Measurements from ENCODE around the gene TCTN1.
"Not testable (repeated sequence)": the region's sequence is repeated elsewhere in the genome, so short reads cannot be mapped to it uniquely, and the experiment has no call there.

Gene TCTN1

DNA sequence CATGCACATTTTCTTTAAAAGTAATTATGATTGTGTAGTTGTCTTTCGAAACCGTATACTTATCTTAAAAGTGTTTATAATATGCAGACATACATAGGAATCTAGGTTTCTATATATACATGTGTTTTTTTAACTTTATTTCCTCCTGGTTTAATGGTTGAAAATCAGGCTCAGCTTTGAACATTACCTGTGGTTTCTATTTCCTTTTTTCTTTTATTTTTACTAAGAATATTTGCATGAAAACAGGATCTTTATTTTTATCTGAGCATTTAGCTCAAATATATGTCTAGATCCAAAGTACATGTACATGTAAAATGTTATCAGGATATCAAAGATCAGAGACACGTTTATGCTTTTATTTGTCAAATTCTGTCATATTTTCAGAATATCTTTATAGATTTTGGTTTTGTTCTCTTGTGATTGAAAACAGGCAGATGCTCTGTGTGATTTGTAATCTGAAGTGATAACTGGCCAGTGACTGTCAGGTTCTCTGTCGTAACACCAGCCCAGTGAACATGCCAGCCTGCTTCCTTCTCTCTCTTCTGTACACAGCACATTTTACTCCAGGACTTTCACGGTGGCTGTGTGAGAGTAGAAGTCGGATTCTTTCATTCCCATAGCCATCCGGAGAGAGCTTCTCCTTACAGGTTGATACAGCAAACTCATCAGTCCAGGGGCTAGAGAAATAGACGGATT lies 13.7 kb downstream of the TCTN1 start:
- DNase-seq (ENCODE audit: low read depth), result no peak
- H3K4me3 ChIP-seq (ENCODE audit: low read depth, low read length), result no peak overlapping the region

DNA sequence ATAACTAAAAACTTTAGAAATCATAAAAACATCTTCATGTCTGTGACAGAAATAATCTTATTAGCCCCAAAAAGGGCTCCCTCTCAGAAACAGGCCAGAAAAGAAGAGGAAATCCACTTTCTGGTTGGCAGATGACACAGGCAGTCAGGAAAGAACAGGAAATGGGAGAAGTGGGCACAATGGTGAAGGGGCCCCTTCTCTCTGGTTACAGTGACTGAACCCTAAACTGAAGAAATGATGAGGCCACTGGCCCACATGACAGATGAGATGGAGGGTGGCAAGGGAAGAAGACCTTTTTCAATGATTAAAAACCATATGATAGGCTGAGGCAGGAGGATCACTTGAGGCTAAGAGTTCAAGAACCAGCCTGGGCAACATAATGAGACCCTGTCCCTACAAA lies 21.1 kb downstream of the TCTN1 start:
- no peak for DNase-seq (ENCODE audit: low read depth)

DNA sequence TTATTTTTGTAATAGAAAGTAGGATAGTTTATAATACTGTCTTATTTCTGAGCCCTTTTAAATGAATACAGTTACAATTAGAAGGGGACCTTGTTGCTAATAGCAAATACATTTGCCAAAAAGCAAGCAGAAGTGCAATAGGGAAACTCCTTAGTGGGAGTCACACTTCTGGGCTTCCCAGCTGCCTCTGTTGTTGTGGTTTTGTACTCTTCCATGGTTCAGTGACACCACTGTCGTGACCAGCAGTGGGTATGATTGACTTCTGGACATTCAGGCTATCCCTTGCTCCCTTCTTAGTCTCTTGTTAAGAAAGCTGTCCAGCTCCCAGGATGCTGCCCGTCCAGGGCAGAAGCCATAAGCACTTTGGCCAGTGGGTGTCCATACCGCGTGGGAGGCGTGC lies 22.6 kb downstream of the TCTN1 start:
- no peak overlapping the region for H3K4me3 ChIP-seq (ENCODE audit: low read depth, low read length)
- DNase-seq (ENCODE audit: low read depth), result no peak

More for the DNA sequence above, 21.1 kb downstream of the TCTN1 start:
- H3K4me3 ChIP-seq (ENCODE audit: low read depth, low read length), result no peak overlapping the region

GRCh38 chr12:110637869-110638441 lies 24.0 kb downstream of the TCTN1 start:
- DNase-seq (ENCODE audit: low read depth), result no peak
- H3K4me3 ChIP-seq (ENCODE audit: low read depth, low read length), result no peak overlapping the region

DNA sequence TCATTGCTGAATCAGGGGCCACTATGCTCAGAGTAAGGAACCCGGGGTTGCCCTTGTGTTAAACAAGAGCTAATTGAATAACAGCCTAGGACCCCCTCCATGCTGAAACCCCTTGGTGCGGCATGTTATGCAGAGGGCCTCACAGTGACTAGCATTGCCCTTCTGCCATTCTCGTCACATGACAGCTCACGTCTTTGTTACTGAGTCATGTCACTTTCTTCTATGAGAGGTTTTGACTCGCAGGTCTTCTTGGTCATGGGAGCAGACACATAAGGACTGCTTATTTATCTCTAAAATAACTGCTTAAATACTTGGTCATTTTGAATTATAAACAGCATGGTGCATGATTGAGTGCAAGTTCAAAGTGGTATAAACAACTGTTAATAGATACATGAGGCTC lies 24.9 kb downstream of the TCTN1 start:
- no peak for DNase-seq (ENCODE audit: low read depth)
- no peak overlapping the region for H3K4me3 ChIP-seq (ENCODE audit: low read depth, low read length)

- no peak overlapping the region for H3K4me3 ChIP-seq (ENCODE audit: low read depth, low read length)
- DNase-seq (ENCODE audit: low read depth), result peak; percentile 54
Measured at GRCh38 chr12:110639336-110640141, 25.6 kb downstream of the TCTN1 start.

DNA sequence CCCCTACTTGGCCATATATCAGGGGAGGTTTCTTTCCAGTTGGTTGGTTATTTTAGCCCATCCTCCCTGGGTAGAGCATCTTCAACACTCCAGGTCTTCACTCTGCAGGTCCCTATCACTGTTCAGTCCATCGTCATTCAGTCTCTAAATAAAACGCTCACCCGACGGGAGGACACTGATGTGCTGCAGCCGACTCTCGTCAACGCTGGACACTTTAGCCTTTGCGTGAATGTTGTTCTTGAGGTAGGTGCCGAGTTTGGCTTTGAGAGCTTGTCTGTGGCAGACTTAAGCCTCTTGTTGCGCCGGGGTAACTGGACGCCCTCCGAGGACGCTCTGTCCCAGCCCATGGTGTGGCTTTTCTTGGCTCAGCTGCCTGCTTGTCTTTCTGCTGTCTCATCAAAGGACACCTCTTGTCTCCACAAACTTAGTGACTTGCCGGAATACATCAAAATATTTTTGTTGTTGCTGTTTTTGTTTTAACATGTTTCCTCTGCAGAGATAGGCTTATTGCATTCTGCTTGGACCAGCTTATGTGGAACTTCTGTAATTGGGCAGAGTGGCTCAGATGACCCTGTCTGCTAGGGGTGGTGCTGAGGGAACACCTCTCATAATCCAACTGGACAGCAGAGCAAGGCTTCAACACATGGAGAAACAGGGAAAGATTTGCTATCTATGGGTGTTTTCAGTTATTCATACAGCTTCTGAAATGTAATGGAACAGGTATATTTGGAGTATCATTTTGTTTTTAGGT lies 26.5 kb downstream of the TCTN1 start:
- no peak for DNase-seq (ENCODE audit: low read depth)
- H3K4me3 ChIP-seq (ENCODE audit: low read depth, low read length), result no peak overlapping the region

GRCh38 chr12:110641521-110641920 lies 27.6 kb downstream of the TCTN1 start:
- H3K4me3 ChIP-seq (ENCODE audit: low read depth, low read length), result no peak overlapping the region
- DNase-seq (ENCODE audit: low read depth), result peak; percentile 52

DNA sequence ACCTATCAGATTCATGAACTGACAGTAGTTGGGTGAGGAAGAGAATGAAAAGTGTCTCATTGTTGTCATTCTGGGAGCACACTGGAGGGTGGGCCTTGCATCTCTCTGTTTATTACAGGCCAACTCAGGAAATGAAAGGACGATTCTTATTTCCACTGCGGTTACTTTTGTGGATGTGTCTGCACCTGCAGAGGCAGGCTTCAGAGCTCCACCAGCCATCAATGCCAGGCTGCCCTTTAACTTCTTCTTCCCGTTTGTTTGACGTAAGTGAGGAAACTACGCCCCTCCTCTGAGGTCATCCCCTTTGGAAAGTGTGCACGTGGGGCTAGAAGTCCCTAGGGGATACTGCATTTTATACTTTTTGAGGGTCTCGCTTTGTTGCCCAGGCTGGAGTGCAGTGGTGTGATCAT lies 33.7 kb downstream of the TCTN1 start:
- no peak for DNase-seq (ENCODE audit: low read depth)
- H3K4me3 ChIP-seq (ENCODE audit: low read depth, low read length), result no peak overlapping the region

DNA sequence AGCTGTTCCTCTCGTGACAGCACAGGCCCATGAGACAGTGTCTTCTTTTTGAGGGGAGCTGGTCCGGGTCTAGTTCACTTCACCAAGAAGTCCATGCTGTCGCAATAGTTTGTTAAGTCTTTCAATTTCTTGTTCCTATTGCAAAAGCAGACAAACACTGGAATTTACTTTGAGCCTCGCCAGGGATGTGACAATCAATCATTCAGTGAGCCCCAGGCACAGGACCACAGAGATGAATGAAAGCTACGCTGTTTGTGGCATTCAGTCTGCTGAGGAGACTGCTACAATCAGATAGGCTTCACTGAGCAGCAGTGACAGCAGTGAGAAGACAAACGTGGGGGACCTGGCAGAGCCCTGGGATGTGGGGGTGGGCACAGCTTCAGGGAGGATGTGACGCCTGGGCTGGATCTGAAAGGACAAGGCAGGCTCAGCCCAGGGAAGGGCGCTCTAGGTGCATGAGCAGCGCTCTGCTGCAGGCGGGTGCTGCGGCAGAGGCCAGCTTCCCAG lies 35.5 kb downstream of the TCTN1 start:
- no peak for DNase-seq (ENCODE audit: low read depth)
- no peak overlapping the region for H3K4me3 ChIP-seq (ENCODE audit: low read depth, low read length)

DNA sequence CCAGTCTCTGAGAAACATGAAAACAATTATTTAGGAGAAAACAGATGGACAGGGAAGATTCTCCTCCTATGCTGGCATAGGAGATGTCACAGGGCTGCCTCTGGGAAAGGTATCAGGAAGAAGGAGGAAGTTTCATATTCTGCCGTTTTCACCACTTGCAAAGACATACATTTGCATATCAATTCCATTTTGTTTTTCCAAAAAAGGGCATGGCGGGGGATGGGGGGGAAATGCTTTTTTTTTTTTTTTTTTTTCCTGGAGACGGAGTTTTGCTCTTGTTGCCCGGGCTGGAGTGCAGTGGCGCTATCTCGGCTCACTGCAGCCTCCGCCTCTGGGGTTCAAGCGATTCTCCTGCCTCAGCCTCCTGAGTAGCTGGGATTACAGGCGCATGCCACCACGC lies 40.3 kb downstream of the TCTN1 start:
- DNase-seq (ENCODE audit: low read depth); H3K4me3 ChIP-seq (ENCODE audit: low read depth, low read length): not testable (repeated sequence)

DNA sequence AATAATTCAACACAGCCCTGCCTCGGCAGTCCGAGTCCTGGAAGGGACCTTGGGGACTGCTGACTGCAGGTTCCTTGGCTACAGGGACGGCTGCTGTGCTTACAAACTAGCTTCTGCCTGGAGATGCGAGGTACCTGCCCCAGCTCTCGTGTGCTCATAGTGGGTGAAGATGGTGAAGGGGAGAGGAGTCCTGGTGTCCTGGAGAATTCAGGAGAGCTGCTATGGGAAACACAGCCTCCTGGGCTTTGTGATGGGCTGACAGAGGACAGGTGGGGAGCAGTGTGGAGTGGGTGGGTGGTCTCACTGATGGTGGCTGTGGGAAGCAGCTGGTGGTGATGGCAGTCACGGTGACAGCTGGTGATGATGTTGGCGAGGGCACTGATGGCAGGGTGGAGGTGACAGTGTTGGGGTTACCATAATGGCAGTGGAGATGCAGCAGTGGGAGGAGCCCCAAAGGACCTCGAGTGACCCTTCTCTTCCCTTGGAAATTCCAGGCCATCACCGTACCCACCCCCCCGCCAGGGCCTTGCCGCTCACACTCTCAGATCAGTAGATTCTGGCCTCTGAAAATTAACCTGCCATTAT lies 42.2 kb downstream of the TCTN1 start:
- DNase-seq (ENCODE audit: low read depth), result no peak
- no peak overlapping the region for H3K4me3 ChIP-seq (ENCODE audit: low read depth, low read length)

- DNase-seq (ENCODE audit: low read depth), result no peak
- H3K4me3 ChIP-seq (ENCODE audit: low read depth, low read length), result no peak overlapping the region
Measured at GRCh38 chr12:110657747-110658146, 43.8 kb downstream of the TCTN1 start.

DNA sequence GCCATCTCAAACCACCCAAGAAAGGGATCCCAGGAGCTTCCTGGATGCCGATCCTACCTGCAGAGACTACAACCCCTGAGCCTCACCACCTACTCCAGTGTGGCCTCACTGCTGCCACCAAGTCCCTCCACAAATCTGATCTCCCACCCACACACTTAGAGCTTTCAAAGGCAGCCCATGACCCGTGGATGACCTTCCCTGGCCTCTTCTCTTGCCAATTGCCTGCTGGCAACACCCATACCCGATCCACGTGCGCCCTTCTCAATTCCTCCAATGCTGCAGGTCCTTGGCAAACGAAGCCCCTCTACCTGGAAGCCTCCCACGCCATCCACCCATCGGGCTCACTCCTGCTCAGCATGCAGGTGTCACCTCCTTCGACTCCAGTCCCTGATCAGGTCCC lies 44.3 kb downstream of the TCTN1 start:
- no peak overlapping the region for H3K4me3 ChIP-seq (ENCODE audit: low read depth, low read length)

GRCh38 chr12:110658878-110659277 lies 44.9 kb downstream of the TCTN1 start:
- no peak overlapping the region for H3K4me3 ChIP-seq (ENCODE audit: low read depth, low read length)
- no peak for DNase-seq (ENCODE audit: low read depth)

More for the DNA sequence above, 44.3 kb downstream of the TCTN1 start:
- DNase-seq (ENCODE audit: low read depth), result no peak

DNA sequence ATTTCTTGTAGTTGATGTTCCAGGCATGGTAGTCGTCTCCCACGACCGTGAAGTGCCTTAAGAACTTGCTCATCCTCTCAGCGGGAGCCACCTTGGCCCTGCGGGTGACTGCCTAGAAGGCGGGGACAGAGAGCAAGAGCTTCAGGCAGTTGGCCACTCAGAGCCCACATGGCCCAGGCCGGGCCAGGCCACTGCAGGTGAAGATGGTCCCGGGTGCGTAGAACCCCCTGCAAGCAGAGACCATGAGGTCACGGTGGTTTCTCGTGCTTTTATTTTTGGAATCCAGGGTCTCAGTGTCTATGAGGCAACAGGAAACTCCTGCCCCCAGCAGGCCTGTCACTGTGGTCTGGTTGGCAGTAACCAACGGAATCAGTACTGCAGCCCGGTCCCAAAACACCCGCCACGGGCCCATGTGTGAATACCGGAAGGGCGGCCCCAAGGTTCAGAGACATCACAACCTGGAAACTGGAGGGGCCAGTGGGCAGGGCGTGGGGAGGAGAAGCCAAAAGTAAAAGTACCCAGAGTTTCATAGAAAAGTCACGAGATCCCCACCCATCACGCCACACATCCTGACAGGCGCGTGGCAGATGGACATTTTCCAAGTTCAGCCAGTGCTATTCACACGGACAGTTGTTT lies 47.5 kb downstream of the TCTN1 start:
- H3K4me3 ChIP-seq (ENCODE audit: low read depth, low read length), result no peak overlapping the region
- no peak for DNase-seq (ENCODE audit: low read depth)

- no peak for DNase-seq (ENCODE audit: low read depth)
- no peak overlapping the region for H3K4me3 ChIP-seq (ENCODE audit: low read depth, low read length)
Measured at GRCh38 chr12:110666892-110667291, 53.0 kb downstream of the TCTN1 start.

DNA sequence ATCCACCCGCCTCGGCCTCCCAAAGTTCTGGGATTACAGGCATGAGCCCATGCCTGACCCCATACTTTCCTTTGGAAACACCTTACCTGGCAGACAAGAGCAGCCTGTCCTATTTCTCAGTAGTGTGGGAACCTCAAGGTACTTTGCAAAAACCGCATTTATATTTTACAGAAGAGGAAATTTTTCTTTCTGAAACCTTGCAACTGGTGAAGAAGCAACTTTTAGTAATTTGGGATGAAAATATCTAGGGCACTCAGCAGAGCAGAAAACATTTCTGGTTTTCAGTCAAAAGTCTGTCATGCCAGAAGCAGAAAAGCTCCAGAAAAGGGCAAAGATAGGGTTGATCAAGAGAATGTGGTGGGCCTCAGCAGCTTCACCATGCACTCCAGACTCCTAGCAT lies 53.7 kb downstream of the TCTN1 start:
- no peak overlapping the region for H3K4me3 ChIP-seq (ENCODE audit: low read depth, low read length)
- DNase-seq (ENCODE audit: low read depth), result no peak
